ENCODE measurements around the gene ADNP2.

- TF ChIP-seq CTCF (IDR thresholded peaks at IDR 0.05; ENCODE audit: insufficient read depth, low read length) (no peak), POLR2AphosphoS5 (IDR thresholded peaks at IDR 0.05; ENCODE audit: low read depth) (no peak), GABPA (IDR thresholded peaks at IDR 0.05; ENCODE audit: low read depth) (peak; percentile 65), REST (IDR thresholded peaks at IDR 0.05; ENCODE audit: insufficient replicate concordance, low read depth) (no peak)
Measured at GRCh38 chr18:80147418-80148325, 38.6 kb downstream of the ADNP2 start.
